HG03108 (cell line): ENCODE measurements around the gene ANKLE1.

Experiments used
- ATAC-seq: cut with Tn5 transposase; IDR thresholded peaks from one replicate; pipeline ENCODE4 v1.9.1; 2021; ENCODE audit warnings: moderate library complexity; ENCODE audit not compliant: unreplicated experiment

Gene ANKLE1

DNA sequence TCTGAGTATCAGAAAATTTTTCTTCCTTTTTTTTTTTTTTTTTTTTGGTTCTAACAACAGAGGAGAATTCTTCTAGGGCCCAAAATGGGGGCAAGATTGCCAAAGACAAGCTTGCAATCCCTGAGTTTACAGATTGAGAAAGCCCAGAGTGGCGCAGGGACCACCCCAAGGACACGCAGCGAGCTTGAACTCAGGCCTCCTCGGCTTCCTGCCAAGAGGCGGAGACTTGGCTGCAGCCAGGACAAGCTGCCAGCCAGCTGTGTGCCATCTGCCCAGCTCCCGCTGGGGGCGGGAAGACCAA, 23.5 kb downstream of the ANKLE1 start:
- no peak for ATAC-seq

GRCh38 chr19:17305517-17306284, 24.0 kb downstream of the ANKLE1 start, which contains the start of gene MRPL34:
Gene MRPL34 (plus strand): TSS chr19:17305872. CDS start chr19:17305893, 21 bp downstream.
- peak; percentile 63 for ATAC-seq

DNA sequence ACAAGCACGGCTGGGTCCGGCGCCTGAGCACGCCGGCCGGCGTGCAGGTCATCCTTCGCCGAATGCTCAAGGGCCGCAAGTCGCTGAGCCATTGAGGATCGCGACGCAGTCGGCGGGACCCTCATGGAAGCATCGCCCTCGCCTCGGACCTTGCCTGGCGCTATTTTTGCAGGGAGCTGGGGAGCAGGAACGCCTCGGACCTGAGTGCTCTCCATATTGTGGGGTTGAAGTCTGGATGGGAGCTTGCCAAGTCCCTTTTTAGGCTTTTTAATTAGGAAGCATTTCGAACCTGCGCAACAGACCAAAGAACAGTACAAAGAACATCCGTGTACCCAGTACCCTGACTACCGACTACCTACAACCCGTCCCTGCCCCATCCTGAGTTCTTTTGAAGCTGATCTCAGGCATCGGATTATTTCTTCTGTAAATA, 24.6 kb downstream of the ANKLE1 start:
- ATAC-seq = no peak

DNA sequence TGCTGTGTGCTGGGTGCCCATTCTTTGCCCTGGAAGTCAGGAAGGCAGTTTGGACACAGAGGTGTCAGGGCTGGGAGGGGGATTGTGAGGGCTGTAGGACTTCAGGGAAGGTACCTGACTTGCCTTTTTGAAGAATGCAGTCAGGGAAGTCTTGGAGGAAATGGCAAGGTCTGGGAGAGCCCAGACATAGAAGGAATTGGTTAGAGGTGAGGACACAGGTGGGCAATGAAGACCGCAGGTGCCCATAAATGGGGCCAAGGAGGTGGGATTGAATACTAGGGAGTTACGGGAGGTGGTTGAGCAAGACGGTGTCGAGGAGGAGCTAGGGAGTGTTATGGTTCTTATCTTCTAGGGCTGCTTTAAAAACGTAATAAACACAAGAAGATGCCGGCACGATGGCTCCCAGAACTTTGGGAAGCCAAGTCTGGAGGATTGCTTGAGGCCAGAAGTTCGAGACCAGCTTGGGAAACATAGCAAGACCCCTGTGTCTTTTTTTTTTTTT, 26.2 kb downstream of the ANKLE1 start:
- no peak for ATAC-seq

GRCh38 chr19:17309198-17309964, 27.7 kb downstream of the ANKLE1 start, which contains the start of gene DDA1:
Gene DDA1 (plus strand): TSS chr19:17309563. CDS start chr19:17309655, 92 bp downstream.
- ATAC-seq = peak; percentile 45

DNA sequence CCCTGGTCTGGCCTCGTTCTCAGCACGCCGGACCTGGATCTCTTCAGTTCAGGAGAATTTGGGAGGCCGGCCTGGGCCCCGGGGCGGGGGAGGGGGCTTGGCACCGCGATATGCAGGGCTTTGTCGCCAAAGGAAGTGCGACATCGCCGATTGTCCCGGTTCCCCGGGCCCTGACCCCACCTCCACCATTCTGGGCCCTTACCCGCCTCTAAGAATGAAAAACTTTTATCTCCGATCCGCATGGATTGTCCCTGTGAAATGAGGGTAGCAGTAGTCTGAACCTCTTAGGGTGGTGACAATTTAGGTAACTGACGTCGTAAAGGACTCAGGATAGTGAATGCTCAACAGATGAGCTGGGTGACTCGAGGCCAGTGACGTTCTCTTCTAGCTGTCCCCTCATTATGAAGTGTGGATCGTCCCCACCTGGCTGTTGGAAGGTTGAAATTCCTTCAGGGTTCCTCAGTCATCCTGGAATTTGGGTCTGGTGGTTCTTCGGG, 28.3 kb downstream of the ANKLE1 start:
- ATAC-seq = no peak

DNA sequence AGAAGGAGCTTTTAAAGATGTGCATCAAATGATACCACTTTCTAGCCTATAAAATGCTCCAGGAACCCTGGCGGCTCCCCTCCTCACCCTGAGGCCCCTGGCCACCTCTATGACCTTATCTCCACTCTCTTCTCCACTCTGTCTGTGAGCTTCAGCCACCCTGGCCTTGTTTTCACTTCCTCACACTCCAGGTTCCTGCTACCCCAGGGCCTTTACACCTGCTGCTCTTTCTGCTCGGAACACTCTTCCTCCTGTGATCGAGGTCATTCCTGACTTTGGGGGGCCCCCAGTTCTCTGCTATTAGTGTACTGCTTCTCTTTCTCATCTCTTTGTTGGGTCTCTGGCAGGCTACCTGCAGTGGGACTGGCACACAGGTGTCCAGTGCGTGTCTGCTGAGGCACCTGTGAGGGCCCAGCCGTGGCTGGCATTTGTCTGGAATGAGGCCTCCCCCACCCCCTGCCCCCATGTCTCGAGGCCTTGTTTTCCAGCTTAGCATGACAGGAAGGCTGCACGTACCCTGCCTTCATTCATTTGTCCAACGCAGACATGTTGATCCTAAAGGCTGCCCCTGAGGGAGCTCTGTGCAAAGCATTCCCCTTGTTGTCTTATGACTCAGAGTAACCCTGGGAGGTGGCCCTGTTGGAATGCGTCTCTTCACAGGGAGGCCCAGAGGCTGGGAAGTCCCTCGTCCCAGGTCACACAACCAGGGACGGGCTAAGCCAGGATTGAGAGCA, 29.9 kb downstream of the ANKLE1 start:
- ATAC-seq = no peak

DNA sequence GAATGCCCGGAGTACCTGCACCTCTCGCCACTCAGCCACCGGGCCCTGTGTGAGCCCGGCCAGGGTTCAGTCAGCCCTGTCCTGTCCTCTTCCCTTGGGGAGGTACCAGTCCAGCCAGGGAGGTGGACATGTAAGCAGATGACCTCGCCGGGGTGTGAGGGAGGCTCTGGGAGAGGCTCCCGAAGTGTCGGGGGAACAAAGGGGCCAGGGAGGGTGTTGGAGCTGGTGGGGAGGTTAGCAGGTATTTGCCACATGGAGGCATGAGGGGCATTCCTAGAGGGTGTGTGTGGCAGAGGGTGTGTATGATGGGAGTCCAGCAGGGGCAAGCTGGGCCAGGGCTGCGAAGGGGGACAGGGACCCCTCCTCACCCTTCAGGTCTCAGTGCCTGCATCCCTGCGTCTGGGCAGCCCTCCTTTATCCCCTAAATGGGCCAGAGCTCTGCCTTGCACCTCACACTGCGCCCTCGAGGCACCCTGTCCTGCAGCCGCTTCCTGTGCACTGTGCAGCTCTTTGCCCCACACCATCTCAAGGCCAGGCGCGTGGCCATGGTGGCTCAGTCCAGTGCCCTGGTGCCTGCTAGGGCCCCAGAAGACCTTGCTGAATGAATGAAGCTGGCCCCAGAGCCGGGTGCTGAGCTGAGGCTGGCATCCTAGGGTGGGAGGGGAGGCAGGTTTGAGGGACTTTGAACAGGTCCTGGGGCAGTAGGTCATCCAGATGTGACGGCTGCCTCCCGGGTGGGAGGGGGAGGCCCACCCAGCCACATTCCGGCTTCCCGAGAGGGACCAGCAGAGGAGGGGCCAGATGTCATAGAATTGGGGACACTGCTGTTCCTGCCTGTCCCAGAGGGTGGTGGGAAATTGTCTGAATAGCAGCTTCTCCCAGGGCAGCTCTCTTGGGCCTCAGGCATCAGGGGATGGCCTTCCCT, 30.8 kb downstream of the ANKLE1 start:
- ATAC-seq = no peak

GRCh38 chr19:17314007-17314593, 32.4 kb downstream of the ANKLE1 start:
- no peak for ATAC-seq

- ATAC-seq = no peak
These were observed 37.3 kb downstream of the ANKLE1 start for GRCh38 chr19:17318966-17319365.

- no peak for ATAC-seq
These were observed 38.0 kb downstream of the ANKLE1 start for GRCh38 chr19:17319473-17320238.

GRCh38 chr19:17320435-17320834, 38.7 kb downstream of the ANKLE1 start:
- ATAC-seq = no peak

GRCh38 chr19:17321655-17322489, 40.2 kb downstream of the ANKLE1 start:
- ATAC-seq = no peak

DNA sequence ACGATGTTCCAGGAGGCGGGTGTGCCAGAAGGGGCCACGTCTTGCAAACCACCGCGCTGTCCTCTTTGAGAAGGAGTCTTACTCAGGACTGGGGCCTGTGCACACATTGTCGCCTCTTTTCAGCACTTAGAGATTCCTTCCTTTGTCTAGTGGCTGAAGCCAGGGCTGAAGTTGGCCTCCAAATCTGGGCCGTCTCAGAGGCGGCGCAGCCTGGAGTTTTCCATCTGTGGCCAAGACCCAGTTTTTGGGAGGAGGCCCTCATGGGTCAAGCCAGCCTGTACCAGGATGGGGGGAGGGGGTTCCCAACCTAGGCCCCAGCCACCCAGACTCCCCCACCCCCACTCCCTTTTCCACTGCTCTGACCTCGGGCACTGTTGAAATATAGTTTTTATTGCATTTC, 41.2 kb downstream of the ANKLE1 start:
- no peak for ATAC-seq

- ATAC-seq = no peak
These were observed 41.7 kb downstream of the ANKLE1 start for GRCh38 chr19:17323300-17323963.

GRCh38 chr19:17323964-17324332, 42.2 kb downstream of the ANKLE1 start:
- no peak for ATAC-seq

GRCh38 chr19:17324357-17325114, 42.8 kb downstream of the ANKLE1 start:
- no peak for ATAC-seq
